Activated CD4-positive, alpha-beta T cell treated with anti-CD3 and anti-CD28 coated beads for 4 hours (primary cell): ENCODE measurements around the gene GARS1.
A peak's percentile ranks its signal among the peaks of the same experiment; 100 is the strongest.
"Not testable (repeated sequence)": the region's sequence is repeated elsewhere in the genome, so short reads cannot be mapped to it uniquely, and the experiment has no call there.

ENCODE experiments used
- DNase-seq, 2 donors: peaks; one replicate each; pipeline ENCODE4 v3.0.0-alpha.2; 2020

The GARS1 gene

GRCh38 chr7:30583181-30583580, 11.5 kb upstream of the GARS1 start:
- no peak for DNase-seq

- DNase-seq, result no peak
Observed at GRCh38 chr7:30584415-30584814, 10.3 kb upstream of the GARS1 start.

GRCh38 chr7:30584965-30585364, 9.7 kb upstream of the GARS1 start:
- DNase-seq, result no peak

GRCh38 chr7:30585675-30586074, 9.0 kb upstream of the GARS1 start:
- no peak for DNase-seq

- DNase-seq, result not testable (repeated sequence)
Observed at GRCh38 chr7:30587547-30587946, 7.1 kb upstream of the GARS1 start.

- no peak for DNase-seq
Observed at GRCh38 chr7:30589111-30589510, 5.6 kb upstream of the GARS1 start.

GRCh38 chr7:30594048-30594539, 584 bp upstream of the GARS1 start:
- DNase-seq, result peak in 1 of 2 donors; percentile 31

- no peak for DNase-seq
Observed at GRCh38 chr7:30595436-30596013, 847 bp downstream of the GARS1 start.

- peak; percentile 7 to 15 for DNase-seq
Observed at GRCh38 chr7:30596014-30596641, 1.4 kb downstream of the GARS1 start.

- no peak for DNase-seq
Observed at GRCh38 chr7:30596721-30597120, 2.0 kb downstream of the GARS1 start.

- no peak for DNase-seq
Observed at GRCh38 chr7:30598121-30598876, 3.6 kb downstream of the GARS1 start.

- DNase-seq, result no peak
Observed at GRCh38 chr7:30604901-30605300, 10.2 kb downstream of the GARS1 start.

GRCh38 chr7:30605832-30606231, 11.2 kb downstream of the GARS1 start:
- no peak for DNase-seq

- DNase-seq, result no peak
Observed at GRCh38 chr7:30612658-30613265, 18.1 kb downstream of the GARS1 start.

GRCh38 chr7:30613366-30614325, 19.0 kb downstream of the GARS1 start:
- no peak for DNase-seq

GRCh38 chr7:30616318-30616717, 21.6 kb downstream of the GARS1 start:
- DNase-seq, result no peak

- no peak for DNase-seq
Observed at GRCh38 chr7:30617359-30617758, 22.7 kb downstream of the GARS1 start.

- no peak for DNase-seq
Observed at GRCh38 chr7:30618080-30618676, 23.5 kb downstream of the GARS1 start.

- DNase-seq, result no peak
Observed at GRCh38 chr7:30618961-30619360, 24.3 kb downstream of the GARS1 start.

GRCh38 chr7:30625283-30625682, 30.6 kb downstream of the GARS1 start:
- DNase-seq, result no peak

GRCh38 chr7:30627026-30627425, 32.3 kb downstream of the GARS1 start:
- no peak for DNase-seq

- DNase-seq, result no peak
Observed at GRCh38 chr7:30630986-30631385, 36.3 kb downstream of the GARS1 start.
